HG02798 (cell line): ENCODE measurements around the gene AK8.
"Not testable (repeated sequence)": the region's sequence is repeated elsewhere in the genome, so short reads cannot be mapped to it uniquely, and the experiment has no call there.

ENCODE experiments used
- ATAC-seq: cut with Tn5 transposase; IDR thresholded peaks from one replicate; pipeline ENCODE4 v1.9.1; 2021; ENCODE audit warnings: mild to moderate bottlenecking; ENCODE audit not compliant: unreplicated experiment, poor library complexity

The AK8 gene

DNA sequence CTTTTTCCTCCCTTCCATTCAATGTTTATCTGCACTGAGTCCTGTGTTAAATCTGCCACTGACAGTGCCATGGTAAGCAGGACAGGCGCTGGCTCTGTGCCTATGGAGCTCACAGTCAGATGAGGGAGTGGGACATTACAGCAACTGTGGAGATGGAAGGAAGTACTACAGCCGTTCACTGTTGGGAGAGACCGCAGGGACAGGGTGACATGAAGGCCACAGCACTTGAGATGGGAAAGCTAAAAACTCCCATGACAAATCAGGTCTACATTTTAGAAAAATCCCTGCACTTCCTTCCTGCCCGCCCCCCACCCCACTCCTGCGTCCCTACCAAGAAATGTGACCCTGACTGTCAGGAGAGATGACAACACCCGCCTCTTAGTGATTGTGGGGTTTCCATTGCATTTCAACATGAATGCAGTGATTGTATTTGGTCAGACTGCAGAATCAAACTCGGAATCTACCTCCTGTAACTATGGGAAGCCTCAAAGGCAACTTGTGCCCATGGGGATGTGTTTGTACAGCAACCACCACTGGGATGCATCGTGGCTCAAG is 151.4 kb downstream of the AK8 start:
- ATAC-seq, result no peak

DNA sequence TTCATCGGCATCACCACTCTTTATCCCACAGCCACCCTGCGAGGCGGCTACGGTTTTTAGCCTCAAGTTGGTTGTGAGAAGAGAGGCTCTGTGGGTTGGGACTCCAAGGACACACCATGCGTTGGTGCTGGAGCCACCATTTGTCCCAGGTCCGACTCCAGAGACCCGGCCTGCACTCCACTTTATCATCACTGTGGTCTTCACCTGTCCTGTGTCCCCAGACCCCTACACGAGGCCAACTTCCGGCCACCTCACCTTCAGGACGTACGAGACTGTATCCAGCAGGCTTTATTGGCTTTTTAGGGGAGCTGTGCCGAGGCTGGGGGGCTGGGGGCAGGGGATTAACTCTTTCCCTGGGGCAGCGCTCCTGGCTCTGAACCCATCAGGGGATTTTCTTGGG is 152.8 kb downstream of the AK8 start:
- ATAC-seq, result no peak

DNA sequence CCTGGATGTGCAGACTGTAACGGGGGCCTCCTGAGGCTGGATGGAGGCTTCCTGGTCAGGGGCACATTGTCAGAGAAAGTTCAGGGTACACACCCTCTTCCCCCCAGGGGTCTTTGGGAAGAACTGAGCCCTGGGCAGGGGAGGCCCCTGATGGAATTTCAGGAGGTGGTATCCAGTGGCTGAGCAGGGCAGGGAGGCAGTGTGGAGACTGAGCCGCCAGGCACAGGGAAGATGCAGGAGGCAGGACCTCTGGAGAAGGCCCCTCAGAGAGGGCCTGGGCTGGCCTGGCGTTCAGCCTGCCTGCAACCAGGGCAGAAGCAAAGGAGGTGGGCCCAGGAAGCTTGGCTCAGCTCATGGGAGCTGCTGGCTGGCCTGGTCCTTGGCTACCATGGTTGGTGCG is 154.3 kb downstream of the AK8 start:
- ATAC-seq, result no peak

DNA sequence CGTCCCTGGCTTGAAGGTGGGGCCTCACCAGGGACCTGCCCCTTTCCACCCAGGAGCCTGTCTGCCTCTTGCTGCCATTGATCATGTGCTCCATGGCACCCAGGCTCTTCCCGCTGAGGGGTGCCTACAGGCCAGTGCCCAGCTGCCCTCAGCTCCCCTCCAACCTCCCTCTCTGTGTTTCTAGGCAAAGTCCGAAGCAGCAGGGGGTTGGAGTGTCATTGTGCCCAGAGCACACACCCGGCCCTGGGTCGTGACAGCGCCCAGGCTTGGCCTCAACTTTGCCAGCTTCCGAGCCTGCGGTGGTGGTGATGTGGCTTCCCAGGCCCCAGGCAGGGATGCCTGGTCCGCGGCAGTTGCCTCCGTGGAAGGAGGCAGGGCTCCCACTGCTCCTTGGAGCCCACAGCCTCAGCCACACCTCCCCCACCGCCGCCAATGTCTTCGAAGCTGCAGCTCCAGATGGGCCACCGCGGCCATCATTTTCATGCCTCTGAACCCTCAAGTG is 155.5 kb downstream of the AK8 start:
- ATAC-seq, result no peak

DNA sequence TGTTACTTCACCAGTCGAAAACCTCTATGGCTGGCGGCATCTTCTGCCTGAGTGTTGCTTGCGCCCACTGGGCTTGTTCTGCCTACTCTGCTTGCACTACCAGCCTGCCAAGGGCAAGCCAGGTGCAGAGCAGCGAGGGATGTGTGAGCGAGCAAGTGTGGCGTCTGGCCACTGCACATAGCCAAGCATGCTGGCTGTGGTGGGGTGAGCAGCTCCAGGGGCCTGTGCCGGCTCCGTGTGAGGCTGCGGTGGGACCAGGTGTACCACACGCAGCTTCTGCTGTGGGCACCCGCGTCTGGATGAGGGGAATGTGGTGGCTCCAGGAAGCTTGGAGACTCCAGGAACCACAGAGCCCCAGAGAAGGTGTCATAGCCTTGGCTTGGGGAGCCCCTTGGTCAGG is 156.4 kb downstream of the AK8 start:
- ATAC-seq, result no peak

DNA sequence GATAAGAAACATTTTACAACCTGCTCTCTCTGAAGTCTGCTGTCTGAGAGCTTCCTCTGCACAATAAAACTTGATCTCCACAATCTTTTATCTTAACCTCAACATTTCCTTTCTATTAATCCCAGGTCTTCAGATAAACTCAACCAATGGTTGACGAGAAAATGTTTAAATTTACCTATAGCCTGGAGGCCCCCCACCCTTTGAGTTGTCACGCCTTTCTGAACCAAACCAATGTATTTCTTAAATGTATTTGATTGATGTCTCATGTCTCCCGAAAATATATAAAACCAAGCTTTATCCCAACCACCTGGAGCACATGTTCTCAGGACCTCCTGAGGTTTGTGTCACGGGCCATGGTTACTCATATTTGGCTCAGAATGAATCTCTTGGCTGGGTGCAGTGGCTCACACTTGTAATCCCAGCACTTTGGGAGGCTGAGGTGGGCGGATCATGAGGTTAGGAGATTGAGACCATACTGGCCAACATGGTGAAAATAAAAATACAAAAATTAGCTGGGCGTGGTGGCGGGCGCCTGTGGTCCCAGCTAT is 159.6 kb downstream of the AK8 start:
- ATAC-seq, result not testable (repeated sequence)

DNA sequence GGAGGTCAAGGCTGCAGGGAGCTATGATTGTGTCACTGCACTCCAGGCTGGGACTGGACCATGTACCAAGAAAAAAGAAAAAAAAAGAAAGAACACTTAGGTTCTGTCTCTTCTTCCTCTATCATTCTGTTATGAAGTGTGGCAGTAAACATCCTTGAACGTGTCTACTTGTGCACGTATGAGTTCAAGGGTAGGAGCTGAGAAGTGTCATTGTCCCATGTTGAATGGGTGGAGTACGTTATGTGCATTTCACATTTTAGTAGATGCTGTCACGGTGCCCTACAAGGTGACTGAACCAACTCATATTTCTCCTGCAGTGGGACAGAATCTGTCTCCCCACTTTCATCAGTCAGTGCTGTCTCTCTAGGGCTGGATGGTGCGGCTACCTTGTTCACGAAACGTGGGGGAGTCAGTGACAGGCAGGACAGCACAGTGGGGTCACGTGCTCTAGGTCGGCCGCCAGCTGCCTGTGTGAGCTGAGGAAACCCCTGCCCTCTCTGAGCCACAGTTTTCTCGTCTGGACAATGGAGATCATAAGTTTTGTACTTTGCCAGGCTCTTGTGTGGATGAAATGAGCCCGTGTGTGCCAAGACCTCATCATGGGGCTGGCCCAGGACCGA is 160.6 kb downstream of the AK8 start:
- ATAC-seq, result no peak

DNA sequence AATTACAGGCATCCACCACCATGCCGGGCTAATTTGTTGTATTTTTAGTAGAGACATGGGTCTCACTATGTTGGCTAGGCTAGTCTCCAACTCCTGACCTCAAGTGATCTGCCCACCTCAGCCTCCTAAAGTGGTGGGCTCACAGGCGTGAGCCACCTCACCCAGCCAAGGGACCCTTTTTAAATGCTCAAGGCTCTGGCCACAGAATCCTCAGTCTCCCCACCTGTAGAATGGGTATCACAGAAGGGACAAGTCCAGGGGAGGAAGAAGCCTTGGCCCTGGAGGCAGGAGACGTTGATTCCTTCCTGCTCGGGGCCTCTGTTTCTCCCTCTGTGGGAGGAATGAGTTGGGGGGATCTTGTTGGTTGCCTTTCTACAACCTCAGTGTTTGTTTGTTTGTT is 162.1 kb downstream of the AK8 start:
- ATAC-seq, result no peak

DNA sequence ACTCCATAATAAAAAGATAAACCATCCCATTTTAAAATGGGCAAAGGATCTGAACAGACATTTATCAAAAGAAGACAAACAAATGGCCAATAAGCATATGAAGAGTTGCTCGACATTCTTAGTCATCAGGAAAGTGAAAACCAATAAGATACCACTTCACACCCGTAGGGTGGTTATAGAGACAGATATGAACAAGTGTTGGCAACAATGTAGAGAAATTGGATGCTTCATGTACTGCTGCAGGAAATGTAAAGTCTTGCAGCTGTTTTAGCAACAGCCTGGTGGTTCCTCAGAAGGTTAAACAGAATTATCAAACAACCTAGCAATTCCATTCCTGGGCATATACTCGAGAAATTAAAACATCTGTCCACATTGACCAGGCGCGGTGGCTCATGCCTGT is 165.3 kb downstream of the AK8 start:
- no peak for ATAC-seq

DNA sequence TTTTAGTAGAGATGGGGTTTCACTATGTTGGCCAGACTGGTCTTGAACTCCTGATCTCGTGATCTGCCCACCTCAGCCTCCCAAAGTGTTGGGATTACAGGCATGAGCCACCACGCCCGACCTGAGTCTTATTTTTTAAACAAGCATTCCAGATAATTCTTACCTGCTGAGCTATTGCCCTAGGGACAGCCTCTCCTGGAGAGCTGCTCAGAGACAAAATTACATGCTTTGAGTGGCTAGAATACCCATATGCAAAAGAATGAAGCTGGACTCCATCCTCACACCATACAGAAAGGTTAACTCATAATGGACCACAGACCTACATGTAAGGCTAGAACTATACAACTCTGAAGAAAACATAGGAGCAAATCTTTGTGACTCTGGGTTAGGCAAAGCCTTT is 166.2 kb downstream of the AK8 start:
- ATAC-seq, result no peak

DNA sequence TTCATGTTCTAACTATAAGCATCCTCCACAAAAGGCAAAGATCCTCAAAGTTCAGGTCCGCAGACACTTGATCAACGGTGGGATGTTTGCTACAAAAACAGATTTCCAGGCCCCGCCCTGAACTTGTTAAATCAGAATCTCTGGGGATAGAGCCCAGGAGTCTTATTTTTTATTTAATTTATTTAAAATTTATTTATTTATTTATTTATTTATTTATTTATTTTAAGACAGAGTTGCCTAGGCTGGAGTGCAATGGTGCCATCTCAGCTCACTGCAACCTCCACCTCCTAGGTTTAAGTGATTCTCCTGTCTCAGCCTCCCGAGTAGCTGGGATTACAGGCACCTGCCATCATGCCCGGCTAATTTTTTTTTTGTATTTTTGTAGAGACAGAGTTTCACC is 166.9 kb downstream of the AK8 start:
- ATAC-seq, result not testable (repeated sequence)

DNA sequence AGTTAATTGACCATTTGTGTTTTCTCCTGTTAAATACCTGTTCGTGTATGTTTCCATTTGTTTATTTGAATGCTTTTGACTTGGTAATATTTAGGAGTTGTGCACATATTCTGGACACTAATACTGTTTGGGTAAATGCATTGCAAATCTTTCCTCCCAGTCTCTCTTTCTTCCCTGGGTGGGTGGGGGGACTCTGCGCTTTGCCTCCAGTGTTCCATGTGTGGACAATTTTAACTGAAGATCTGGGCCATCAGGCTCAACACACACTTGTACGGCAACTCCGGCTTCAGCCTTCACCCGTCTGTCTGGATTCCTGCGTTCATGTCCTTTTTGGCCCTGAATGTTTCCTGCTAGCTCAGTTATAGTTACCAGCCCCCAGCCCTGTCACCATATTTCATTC is 167.8 kb downstream of the AK8 start:
- no peak for ATAC-seq

DNA sequence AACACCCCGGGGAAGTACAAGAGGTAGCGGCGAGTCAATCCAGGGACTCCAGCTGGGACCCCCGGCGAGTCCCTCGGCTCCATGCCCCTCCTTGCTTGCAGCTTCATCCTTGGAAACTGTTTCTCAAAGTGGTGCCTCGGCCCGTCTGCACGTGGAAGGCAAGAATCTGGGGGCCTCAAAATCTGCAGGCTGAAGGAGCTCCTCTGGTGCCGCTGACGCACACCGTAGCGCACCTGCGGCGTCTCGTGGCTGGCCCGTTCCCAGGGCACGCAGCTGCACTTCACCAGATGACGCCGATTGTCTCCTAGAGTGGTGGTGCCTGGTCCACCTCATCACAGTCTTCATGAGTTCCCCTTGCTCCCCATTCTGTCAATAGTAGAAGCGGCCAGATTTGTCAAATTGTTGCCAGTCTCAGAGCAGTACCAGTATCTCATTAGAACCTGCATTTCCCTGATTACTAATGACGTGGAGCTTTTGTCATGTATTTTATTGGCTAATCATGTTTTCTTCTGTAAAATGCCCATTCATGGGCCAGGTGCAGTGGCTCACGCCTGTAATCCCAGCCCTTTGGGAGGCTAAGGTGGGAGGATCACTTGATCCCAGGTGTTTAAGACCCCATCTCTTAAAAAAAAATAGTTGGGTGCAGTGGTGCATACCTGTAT is 169.2 kb downstream of the AK8 start:
- ATAC-seq, result no peak

DNA sequence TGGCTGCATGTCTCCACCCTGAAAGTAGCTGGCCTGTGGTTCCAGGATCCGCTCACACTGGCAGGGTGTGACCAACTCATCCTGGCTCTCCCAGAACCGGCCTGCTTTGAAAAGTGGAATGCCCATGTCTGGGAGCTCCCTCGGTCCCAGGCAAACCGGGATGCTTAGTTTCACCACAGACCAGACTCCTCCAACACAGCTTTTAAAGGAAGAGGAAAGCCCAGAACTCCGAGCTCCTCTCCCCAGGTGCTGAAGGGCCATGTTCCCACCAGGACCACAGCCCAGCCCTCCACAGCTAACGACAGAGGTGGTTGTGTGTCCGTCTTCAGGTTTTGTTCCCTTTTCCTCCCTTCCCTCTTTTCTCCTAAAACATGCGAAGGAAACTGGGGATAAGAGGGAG is 169.8 kb downstream of the AK8 start:
- ATAC-seq, result no peak

DNA sequence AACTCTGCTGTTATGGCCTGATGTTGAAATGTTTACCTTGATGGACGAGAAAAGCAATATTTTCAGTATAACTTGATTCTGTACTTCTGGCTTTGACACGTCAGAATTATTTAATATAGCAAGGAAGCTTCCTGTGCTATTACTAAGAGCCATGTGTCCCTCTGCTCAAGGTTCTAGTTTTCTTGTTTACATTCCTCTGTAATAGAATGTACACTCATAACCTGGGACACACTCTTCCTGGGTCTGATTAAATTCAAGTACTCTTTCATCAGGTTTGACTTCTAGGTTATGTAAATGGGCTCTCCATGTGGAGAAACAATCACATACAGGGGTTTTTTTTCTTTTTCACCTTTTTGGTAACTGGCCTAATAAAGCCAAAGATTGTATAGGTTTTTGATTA is 174.7 kb downstream of the AK8 start:
- no peak for ATAC-seq

DNA sequence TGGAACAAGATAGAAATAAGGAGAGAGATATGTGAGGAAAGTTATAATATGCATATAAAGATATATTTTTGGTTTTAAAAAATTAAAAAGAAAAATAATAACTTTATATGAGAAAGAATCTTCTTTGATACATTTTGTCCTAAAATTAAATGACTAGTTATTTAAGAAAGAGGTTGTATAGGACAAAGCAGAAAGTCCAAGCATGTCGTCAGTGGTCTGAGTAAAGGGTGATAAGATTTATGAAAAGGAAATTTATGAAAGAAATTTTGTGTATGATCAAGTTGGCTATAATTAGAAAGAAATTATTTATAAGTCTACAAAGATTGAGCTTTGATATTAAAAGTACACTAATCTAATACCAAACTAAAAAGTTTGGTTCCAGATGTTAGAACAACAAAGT is 175.8 kb downstream of the AK8 start:
- no peak for ATAC-seq

DNA sequence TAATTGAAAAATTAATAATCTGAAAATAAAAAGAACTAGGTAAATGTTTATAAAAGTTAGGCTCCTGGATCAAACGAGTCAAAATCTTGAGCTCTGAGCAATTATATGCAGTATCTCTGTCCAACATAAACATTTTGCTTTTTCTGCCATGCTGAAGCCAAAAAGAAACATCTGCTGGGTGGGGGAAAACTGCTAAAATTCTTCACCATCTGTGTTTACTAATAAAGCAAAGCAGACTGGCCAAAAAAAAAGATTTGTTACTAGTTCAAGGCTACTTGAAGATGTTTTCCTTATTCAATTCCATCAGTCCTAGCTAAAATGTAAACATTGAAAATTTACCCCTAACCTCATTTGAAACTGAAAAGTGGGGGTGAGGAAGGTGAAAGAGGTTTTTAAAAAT is 178.1 kb downstream of the AK8 start:
- no peak for ATAC-seq

DNA sequence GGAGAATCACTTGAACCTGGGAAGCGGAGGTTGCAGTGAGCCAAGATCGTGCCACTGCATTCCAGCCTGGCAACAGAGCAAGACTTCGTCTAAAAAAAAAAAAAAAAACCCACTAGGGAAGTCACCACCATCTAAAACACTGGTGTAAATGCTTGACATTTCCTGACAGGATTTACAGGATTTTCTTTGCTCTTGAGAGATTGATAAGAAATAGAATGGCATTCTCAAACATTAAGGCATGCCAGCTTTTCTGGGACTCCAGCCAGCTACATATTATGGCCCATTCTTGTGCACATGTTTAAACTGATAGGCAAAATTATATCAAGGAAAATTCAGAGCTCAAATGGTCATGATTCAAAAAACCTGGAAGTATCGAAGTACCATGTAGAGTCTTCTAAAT is 179.1 kb downstream of the AK8 start:
- no peak for ATAC-seq

DNA sequence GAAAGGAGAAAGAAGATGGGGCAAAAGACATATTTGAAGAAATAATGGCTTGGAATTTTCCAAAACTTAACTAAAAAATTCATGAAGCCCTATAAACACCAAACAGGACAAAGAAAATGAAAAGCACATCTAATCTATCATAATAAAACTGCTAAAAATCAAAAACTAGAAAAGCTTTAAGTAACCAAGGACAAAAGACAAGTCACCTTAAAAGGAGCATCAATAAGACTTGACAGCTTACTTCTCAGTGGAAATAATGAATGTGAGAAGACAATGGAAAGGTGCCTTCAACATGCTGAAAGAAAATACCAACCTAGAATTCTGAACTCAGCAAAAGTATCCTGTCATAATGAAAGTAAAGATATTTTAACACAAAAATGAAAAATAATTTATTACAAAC is 180.9 kb downstream of the AK8 start:
- ATAC-seq, result no peak

DNA sequence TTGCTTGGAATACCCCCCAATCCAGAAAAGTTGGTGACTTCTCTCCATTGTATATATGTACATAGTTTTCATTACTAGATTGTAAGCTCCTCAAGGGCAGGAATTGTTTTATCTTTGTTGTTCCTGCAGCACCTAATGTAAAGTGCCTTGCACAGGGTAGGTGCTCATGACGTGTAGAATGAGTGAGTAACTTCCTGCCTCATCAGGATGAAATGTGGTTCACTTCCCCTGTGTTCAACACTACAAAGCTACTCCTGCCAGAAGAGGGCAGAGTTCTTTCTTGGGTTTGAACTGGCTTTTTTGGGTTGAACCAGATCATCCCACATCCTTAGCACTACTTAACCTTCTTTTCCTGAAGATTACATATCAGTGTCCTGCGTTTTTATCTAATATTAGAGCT is 183.9 kb downstream of the AK8 start:
- ATAC-seq, result no peak

DNA sequence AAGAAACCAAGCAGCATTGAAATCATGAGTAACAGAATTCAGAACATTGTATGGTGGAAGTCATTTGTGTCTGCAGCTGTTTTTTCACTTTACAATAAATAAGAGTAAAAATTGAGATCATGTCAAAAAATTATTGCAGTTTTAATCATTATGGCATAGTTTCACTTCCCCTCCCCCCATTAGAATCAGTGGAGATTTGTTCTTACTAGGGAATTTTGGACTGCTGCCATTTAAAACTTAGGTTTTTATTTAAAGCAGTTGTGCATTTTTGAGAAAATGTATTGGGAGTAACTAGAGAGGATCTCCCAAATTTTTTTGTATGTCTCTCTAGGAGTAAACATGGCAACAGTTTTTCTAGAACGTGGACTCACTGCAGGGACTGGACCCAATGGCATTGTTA is 187.4 kb downstream of the AK8 start:
- no peak for ATAC-seq

DNA sequence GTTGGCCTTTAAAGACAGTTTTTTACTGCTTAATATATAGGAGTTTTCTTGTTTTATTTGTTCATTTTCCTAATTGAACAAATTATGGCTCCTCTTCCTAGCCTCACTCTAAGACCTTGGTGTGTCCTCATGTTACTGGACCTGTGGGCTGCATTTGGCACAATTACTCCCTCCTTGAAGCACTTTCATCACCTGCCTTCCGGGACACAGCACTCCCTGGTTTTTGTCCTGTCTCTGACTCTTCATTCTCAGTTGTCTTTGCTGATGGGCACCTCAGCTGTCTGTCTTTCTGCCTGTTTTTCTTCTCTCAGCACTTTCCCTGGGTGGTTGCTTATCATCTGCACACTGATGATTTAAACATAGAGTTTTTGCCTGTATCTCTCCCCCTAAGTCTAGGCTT is 194.2 kb downstream of the AK8 start:
- no peak for ATAC-seq
